ENCODE results near the gene PLCB2. TPM values are rescaled to one million over a fixed set of nuclear protein-coding genes. Genes with fewer than 3 reads are reported as not detected.

The PLCB2 gene
- total RNA-seq, 1 donor from 2014 or later = 0.56 TPM

GRCh38 chr15:40354408-40355171, 46.9 kb upstream of the PLCB2 start:
- peak overlapping the region; percentile 27 for H3K4me2 ChIP-seq
- Mint-ChIP-seq H3K4me1 (peaks cover 25% of the 10 kb centered on the region), H3K27ac (no peak overlapping the region), H3K36me3 (no peaks in the 10 kb centered on the region), H3K4me3 (no peak overlapping the region), H3K27me3 (ENCODE audit: insufficient read depth, low read depth) (peaks cover 22% of the 10 kb centered on the region), H3K9me3 (no peaks in the 10 kb centered on the region)
- no peak for TF ChIP-seq EZH2 (IDR thresholded peaks at IDR 0.05)
- peak; percentile 21 for TF ChIP-seq CTCF (IDR thresholded peaks at IDR 0.05)
- H3K27ac ChIP-seq = no peak overlapping the region
- no peaks in the 10 kb centered on the region for H3K36me3 ChIP-seq
- H3K79me2 ChIP-seq (ENCODE audit: low read depth) = no peaks in the 10 kb centered on the region
- H4K20me1 ChIP-seq (ENCODE audit: low read depth) = peaks cover 8% of the 10 kb centered on the region
- H3K4me1 ChIP-seq = peaks cover 18% of the 10 kb centered on the region
- peaks cover 31% of the 10 kb centered on the region for H3K27me3 ChIP-seq
- H3K9me3 ChIP-seq (ENCODE audit: low read depth) = no peaks in the 10 kb centered on the region
- peak overlapping the region; percentile 19 for H2AFZ ChIP-seq (replicated peaks)
- H3K9ac ChIP-seq = no peak overlapping the region
- H3F3A ChIP-seq (ENCODE audit: low read depth) = peaks cover 28% of the 10 kb centered on the region
- DNase-seq (ENCODE audit: low spot score) = peak; percentile 65
- H3K4me3 ChIP-seq = no peak overlapping the region

- peaks cover 21% of the 10 kb centered on the region for H3K4me1 Mint-ChIP-seq
- peak overlapping the region; percentile 43 for H3K4me3 Mint-ChIP-seq
- Histone ChIP-seq H3K9me3 (ENCODE audit: low read depth) (no peaks in the 10 kb centered on the region), H3K27me3 (peaks cover 22% of the 10 kb centered on the region), H3K4me2 (no peak overlapping the region), H3K4me3 (no peak overlapping the region), H2AFZ (replicated peaks) (no peak overlapping the region), H4K20me1 (ENCODE audit: low read depth) (peaks cover 4% of the 10 kb centered on the region), H3F3A (ENCODE audit: low read depth) (peaks cover 21% of the 10 kb centered on the region), H3K27ac (no peak overlapping the region), H3K4me1 (peaks cover 14% of the 10 kb centered on the region), H3K79me2 (ENCODE audit: low read depth) (no peaks in the 10 kb centered on the region), H3K9ac (no peak overlapping the region), H3K36me3 (no peaks in the 10 kb centered on the region)
- no peaks in the 10 kb centered on the region for H3K9me3 Mint-ChIP-seq
- H3K27ac Mint-ChIP-seq = no peak overlapping the region
- TF ChIP-seq CTCF (IDR thresholded peaks at IDR 0.05) (no peak), EZH2 (IDR thresholded peaks at IDR 0.05) (no peak), EZH2phosphoT487 (IDR thresholded peaks at IDR 0.05) (no peak)
- no peak for DNase-seq (ENCODE audit: low spot score)
- peaks cover 18% of the 10 kb centered on the region for H3K27me3 Mint-ChIP-seq (ENCODE audit: insufficient read depth, low read depth)
- H3K36me3 Mint-ChIP-seq = no peaks in the 10 kb centered on the region
Measured at GRCh38 chr15:40353697-40354096, 46.0 kb upstream of the PLCB2 start.

GRCh38 chr15:40352281-40352901, 44.7 kb upstream of the PLCB2 start:
- Mint-ChIP-seq H3K36me3 (no peaks in the 10 kb centered on the region), H3K27me3 (ENCODE audit: insufficient read depth, low read depth) (peaks cover 20% of the 10 kb centered on the region), H3K27ac (no peak overlapping the region), H3K4me3 (no peak overlapping the region), H3K9me3 (no peaks in the 10 kb centered on the region), H3K4me1 (peaks cover 21% of the 10 kb centered on the region)
- H3K27ac ChIP-seq = no peak overlapping the region
- H3F3A ChIP-seq (ENCODE audit: low read depth) = peaks cover 11% of the 10 kb centered on the region
- H3K4me2 ChIP-seq = no peak overlapping the region
- H3K4me1 ChIP-seq = peaks cover 10% of the 10 kb centered on the region
- no peaks in the 10 kb centered on the region for H4K20me1 ChIP-seq (ENCODE audit: low read depth)
- peaks cover 14% of the 10 kb centered on the region for H3K27me3 ChIP-seq
- H3K36me3 ChIP-seq = no peaks in the 10 kb centered on the region
- H3K4me3 ChIP-seq = no peak overlapping the region
- H3K79me2 ChIP-seq (ENCODE audit: low read depth) = no peaks in the 10 kb centered on the region
- DNase-seq (ENCODE audit: low spot score) = no peak
- no peak overlapping the region for H3K9ac ChIP-seq
- no peak overlapping the region for H2AFZ ChIP-seq (replicated peaks)
- H3K9me3 ChIP-seq (ENCODE audit: low read depth) = no peaks in the 10 kb centered on the region
- no peak for TF ChIP-seq EZH2 (IDR thresholded peaks at IDR 0.05)
- TF ChIP-seq CTCF (IDR thresholded peaks at IDR 0.05) = no peak
- no peak for TF ChIP-seq EZH2phosphoT487 (IDR thresholded peaks at IDR 0.05)

Data from neural progenitor cell (in vitro differentiated cells).